ENCODE results near the gene INF2. TPM values are rescaled to one million over a fixed set of nuclear protein-coding genes. Genes with fewer than 3 reads are reported as not detected.

Gene INF2
- total RNA-seq, 2 experiments from 2014 or later, result 74.9 to 76.9 TPM

DNA sequence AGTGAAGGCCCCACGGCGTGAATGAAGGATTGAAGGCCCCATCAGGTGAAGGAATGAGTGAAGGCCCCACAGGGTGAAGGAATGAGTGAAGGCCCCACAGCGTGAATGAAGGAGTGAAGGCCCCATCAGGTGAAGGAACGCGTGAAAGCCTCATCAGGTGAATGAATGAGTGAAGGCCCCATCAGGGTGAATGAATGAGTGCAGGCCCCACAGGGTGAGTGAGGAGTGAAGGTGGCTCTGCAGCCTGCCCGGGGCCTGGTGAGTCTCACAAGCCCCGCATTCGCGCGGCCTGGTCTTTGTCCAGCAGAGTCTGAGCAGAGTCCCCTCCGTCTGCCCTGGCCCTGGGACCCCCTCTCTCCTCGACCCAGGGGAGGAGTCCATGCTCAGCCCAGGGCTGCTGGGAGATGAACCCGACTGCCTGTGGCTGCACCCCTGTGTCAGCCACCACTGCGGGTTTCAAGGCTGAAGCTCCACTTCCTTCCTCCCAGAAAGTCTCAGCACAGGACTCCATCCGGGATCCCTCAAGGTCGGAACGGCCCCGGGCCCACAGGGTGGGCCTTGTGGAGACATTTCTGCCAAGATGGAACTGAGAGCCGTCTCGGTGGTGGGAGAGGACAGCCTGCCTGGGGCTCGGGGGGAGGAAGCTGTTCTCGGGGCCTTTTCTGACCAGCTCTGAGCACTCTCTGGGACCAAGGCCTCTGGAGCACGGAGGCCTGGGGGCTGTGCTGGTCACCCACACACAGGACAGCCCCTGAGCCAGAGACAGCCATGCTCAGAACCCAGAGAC is 47.5 kb upstream of the INF2 start:
- Histone ChIP-seq H3K4me1 (ENCODE audit: insufficient read depth, low read length) (peaks cover 6% of the 10 kb centered on the region), H3K36me3 (ENCODE audit: insufficient read depth, low read length) (no peaks in the 10 kb centered on the region), H3K4me3 (ENCODE audit: low read length) (no peak overlapping the region), H3K9me3 (ENCODE audit: control insufficient read depth in 1 of 2, insufficient read depth in 1 of 2, low read length in 2 of 2) (peaks cover 3 to 8% of the 10 kb centered on the region in 2 experiments), H3K27ac (ENCODE audit: low read depth in 1 of 2, low read length in 2 of 2) (no peak overlapping the region), H3K27me3 (ENCODE audit: control insufficient read depth in 1 of 2, insufficient read depth in 2 of 2, low read length in 2 of 2) (peaks cover 6 to 13% of the 10 kb centered on the region in 2 experiments)
- no peak overlapping the region for H3K27ac Mint-ChIP-seq
- CTCF ChIA-PET, result no interaction called here
- intact Hi-C loops (cut with DNase I, micrococcal nuclease), result loop anchor here in 1 of 2 experiments (2.0 kb wide), 1 partner anchor 505 kb away; no protein-coding TSS in a partner anchor
- no peaks in the 10 kb centered on the region for H3K36me3 Mint-ChIP-seq (ENCODE audit: low read depth)
- no peak for TF ChIP-seq CTCF (IDR thresholded peaks at IDR 0.05)
- no peak overlapping the region for H3K4me3 Mint-ChIP-seq
- POLR2A ChIA-PET, result interaction anchor here (0.7 kb wide), 1 partner anchor 54 kb away, joined by 3 read pairs; no protein-coding TSS in a partner anchor
- no peaks in the 10 kb centered on the region for H3K9me3 Mint-ChIP-seq
- peaks cover 4% of the 10 kb centered on the region for H3K4me1 Mint-ChIP-seq (ENCODE audit: low read depth)
- peaks cover 15% of the 10 kb centered on the region for H3K27me3 Mint-ChIP-seq
- DNase-seq, result peak in 1 of 14 experiments; percentile 19
- ATAC-seq (ENCODE audit: poor library complexity), result peak; percentile 34

DNA sequence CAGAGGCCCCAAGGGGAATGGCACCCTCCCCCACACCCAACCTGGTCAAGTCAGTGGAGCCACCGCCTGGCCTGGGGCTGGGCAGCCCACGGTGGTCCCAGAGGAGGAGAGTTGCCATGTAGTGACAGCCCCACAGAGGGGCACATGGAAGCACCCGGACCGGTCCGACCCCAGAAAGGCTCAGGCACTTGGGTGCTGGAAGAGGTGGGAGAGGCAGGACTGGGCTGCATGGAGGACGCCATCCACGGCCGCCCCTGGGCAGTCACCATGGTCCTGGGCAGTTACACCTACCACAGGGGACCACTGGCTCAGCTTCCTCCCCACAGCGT is 46.9 kb upstream of the INF2 start:
- ChIA-PET CTCF (no interaction called here), POLR2A (interaction anchor here (0.7 kb wide), 1 partner anchor 53 kb away, joined by 3 read pairs; no protein-coding TSS in a partner anchor)
- H3K4me1 Mint-ChIP-seq (ENCODE audit: low read depth), result peaks cover 6% of the 10 kb centered on the region
- no peak overlapping the region for H3K27ac Mint-ChIP-seq
- Histone ChIP-seq H3K9me3 (ENCODE audit: control insufficient read depth in 1 of 2, insufficient read depth in 1 of 2, low read length in 2 of 2) (peaks cover 3 to 8% of the 10 kb centered on the region in 2 experiments), H3K27ac (ENCODE audit: low read depth in 1 of 2, low read length in 2 of 2) (no peak overlapping the region), H3K4me3 (ENCODE audit: low read length) (no peak overlapping the region), H3K36me3 (ENCODE audit: insufficient read depth, low read length) (no peaks in the 10 kb centered on the region), H3K4me1 (ENCODE audit: insufficient read depth, low read length) (peaks cover 6% of the 10 kb centered on the region), H3K27me3 (ENCODE audit: control insufficient read depth in 1 of 2, insufficient read depth in 2 of 2, low read length in 2 of 2) (peaks cover 6 to 13% of the 10 kb centered on the region in 2 experiments)
- TF ChIP-seq CTCF (IDR thresholded peaks at IDR 0.05), result no peak
- intact Hi-C loops (cut with DNase I, micrococcal nuclease), result no loop called here
- H3K36me3 Mint-ChIP-seq (ENCODE audit: low read depth), result no peaks in the 10 kb centered on the region
- H3K4me3 Mint-ChIP-seq, result no peak overlapping the region
- DNase-seq, result peak in 1 of 14 experiments; percentile 17
- peaks cover 13% of the 10 kb centered on the region for H3K27me3 Mint-ChIP-seq
- no peaks in the 10 kb centered on the region for H3K9me3 Mint-ChIP-seq
- ATAC-seq (ENCODE audit: poor library complexity), result no peak

GRCh38 chr14:104643306-104643705 is 46.1 kb upstream of the INF2 start:
- TF ChIP-seq CTCF (IDR thresholded peaks at IDR 0.05), result no peak
- Histone ChIP-seq H3K4me1 (ENCODE audit: insufficient read depth, low read length) (peaks cover 6% of the 10 kb centered on the region), H3K27me3 (ENCODE audit: control insufficient read depth in 1 of 2, insufficient read depth in 2 of 2, low read length in 2 of 2) (peaks cover 6 to 13% of the 10 kb centered on the region in 2 experiments), H3K9me3 (ENCODE audit: control insufficient read depth in 1 of 2, insufficient read depth in 1 of 2, low read length in 2 of 2) (peaks cover 3 to 8% of the 10 kb centered on the region in 2 experiments), H3K36me3 (ENCODE audit: insufficient read depth, low read length) (no peaks in the 10 kb centered on the region), H3K4me3 (ENCODE audit: low read length) (no peak overlapping the region), H3K27ac (ENCODE audit: low read depth in 1 of 2, low read length in 2 of 2) (no peak overlapping the region)
- no peaks in the 10 kb centered on the region for H3K9me3 Mint-ChIP-seq
- no peak for ATAC-seq (ENCODE audit: poor library complexity)
- CTCF ChIA-PET, result no interaction called here
- intact Hi-C loops (cut with DNase I, micrococcal nuclease), result no loop called here
- H3K27me3 Mint-ChIP-seq, result peaks cover 5% of the 10 kb centered on the region
- peaks cover 7% of the 10 kb centered on the region for H3K4me1 Mint-ChIP-seq (ENCODE audit: low read depth)
- no peaks in the 10 kb centered on the region for H3K36me3 Mint-ChIP-seq (ENCODE audit: low read depth)
- no peak for DNase-seq
- no peak overlapping the region for H3K4me3 Mint-ChIP-seq
- no peak overlapping the region for H3K27ac Mint-ChIP-seq
- POLR2A ChIA-PET, result no interaction called here
